Astrocyte (in vitro differentiated cells and primary cell): ENCODE results near the gene FAM53B. TPM values are rescaled to one million over a fixed set of nuclear protein-coding genes. Genes with fewer than 3 reads are reported as not detected.

Experiments
- DNase-seq: peaks from one replicate; pipeline ENCODE4 v3.0.0-alpha.2; 2010; ENCODE audit warnings: low read depth
- FAIRE-seq: peaks from 2 replicates; lab custom pipeline; 2011; peaks lifted over from hg19 to GRCh38; lab: Jason Lieb, UNC
- H2AFZ ChIP-seq: 2 replicates; pipeline ENCODE4 v1.6.0; 2012; ENCODE audit warnings: low read depth, low read length, inconsistent platforms
- H3K27ac ChIP-seq: 2 replicates; pipeline ENCODE4 v1.5.1; 2011; ENCODE audit warnings: low read depth, low read length, inconsistent platforms
- H3K27me3 ChIP-seq: 2 replicates; pipeline ENCODE4 v1.6.0; 2011; ENCODE audit warnings: low read length, inconsistent platforms; ENCODE audit not compliant: insufficient read depth
- H3K36me3 ChIP-seq: 2 replicates; pipeline ENCODE4 v1.5.1; 2011; ENCODE audit warnings: low read length, inconsistent platforms; ENCODE audit not compliant: insufficient read depth
- H3K4me1 ChIP-seq: 2 replicates; pipeline ENCODE4 v1.5.1; 2011; ENCODE audit warnings: low read length, inconsistent platforms; ENCODE audit not compliant: insufficient read depth
- H3K4me2 ChIP-seq: 2 replicates; pipeline ENCODE4 v1.6.0; 2012; ENCODE audit warnings: low read length, inconsistent platforms
- H3K4me3 ChIP-seq: 2 replicates; pipeline ENCODE4 v1.5.1; 2011; ENCODE audit warnings: low read depth, mild to moderate bottlenecking, low read length, inconsistent platforms; ENCODE audit not compliant: insufficient read depth
- H3K79me2 ChIP-seq: 2 replicates; pipeline ENCODE4 v1.6.0; 2012; ENCODE audit warnings: mild to moderate bottlenecking, low read length, inconsistent platforms; ENCODE audit not compliant: insufficient read depth
- H3K9ac ChIP-seq: 2 replicates; pipeline ENCODE4 v1.6.0; 2012; ENCODE audit warnings: mild to moderate bottlenecking, low read length, inconsistent platforms
- H3K9me3 ChIP-seq: 2 replicates; pipeline ENCODE4 v1.5.1; 2012; ENCODE audit warnings: low read depth, mild to moderate bottlenecking, low read length, inconsistent platforms; ENCODE audit not compliant: insufficient read depth
- H4K20me1 ChIP-seq: 2 replicates; pipeline ENCODE4 v1.6.0; 2012; ENCODE audit warnings: low read length, inconsistent platforms; ENCODE audit not compliant: insufficient read depth
- H3K27ac Mint-ChIP-seq: one replicate; pipeline ENCODE4 v1.8.0; 2021; ENCODE audit warnings: mild to moderate bottlenecking, mixed read lengths; ENCODE audit not compliant: unreplicated experiment
- H3K27me3 Mint-ChIP-seq: one replicate; pipeline ENCODE4 v1.8.0; 2021; ENCODE audit warnings: low read depth, mixed read lengths; ENCODE audit not compliant: unreplicated experiment
- H3K36me3 Mint-ChIP-seq: one replicate; pipeline ENCODE4 v1.8.0; 2021; ENCODE audit warnings: low read depth, mixed read lengths; ENCODE audit not compliant: unreplicated experiment
- H3K4me1 Mint-ChIP-seq: one replicate; pipeline ENCODE4 v1.8.0; 2021; ENCODE audit warnings: low read depth, mixed read lengths; ENCODE audit not compliant: unreplicated experiment
- H3K4me3 Mint-ChIP-seq: one replicate; pipeline ENCODE4 v1.8.0; 2021; ENCODE audit warnings: mild to moderate bottlenecking, moderate library complexity, mixed read lengths; ENCODE audit not compliant: unreplicated experiment
- H3K9me3 Mint-ChIP-seq: one replicate; pipeline ENCODE4 v1.8.0; 2021; ENCODE audit warnings: mild to moderate bottlenecking, mixed read lengths; ENCODE audit not compliant: unreplicated experiment
- CTCF ChIP-seq: IDR thresholded peaks from 2 replicates; pipeline ENCODE4 v1.5.1; 2011; ENCODE audit warnings: low read depth, mild to moderate bottlenecking, inconsistent platforms, low read length, moderate library complexity; ENCODE audit not compliant: insufficient read depth
- EZH2 ChIP-seq: IDR thresholded peaks from 2 replicates; pipeline ENCODE4 v1.6.1; 2012; ENCODE audit warnings: mild to moderate bottlenecking, low read length, inconsistent platforms; ENCODE audit not compliant: insufficient read depth
- total RNA-seq: library from RNA; stranded (reverse); gene quantifications from 2 replicates; pipeline ENCODE4 v1.2.1, GENCODE V29; 2021

Gene FAM53B
- total RNA-seq, 1 donor from 2014 or later, result 12.9 TPM

- H3K27me3 ChIP-seq, result no peaks in the 10 kb centered on the region
- H3K36me3 Mint-ChIP-seq, result peaks cover 26% of the 10 kb centered on the region
- no peak overlapping the region for H3K4me3 Mint-ChIP-seq
- H3K36me3 ChIP-seq, result no peaks in the 10 kb centered on the region
- DNase-seq (no peak), FAIRE-seq (no peak)
- no peak overlapping the region for H3K4me2 ChIP-seq
- H3K9ac ChIP-seq, result no peak overlapping the region
- H3K79me2 ChIP-seq, result peaks cover 12% of the 10 kb centered on the region
- no peak overlapping the region for H2AFZ ChIP-seq
- no peaks in the 10 kb centered on the region for H3K9me3 ChIP-seq
- H4K20me1 ChIP-seq, result peaks cover 72% of the 10 kb centered on the region
- peaks cover 14% of the 10 kb centered on the region for H3K4me1 Mint-ChIP-seq
- H3K4me3 ChIP-seq, result no peak overlapping the region
- peaks cover 14% of the 10 kb centered on the region for H3K4me1 ChIP-seq
- no peaks in the 10 kb centered on the region for H3K27me3 Mint-ChIP-seq
- no peak overlapping the region for H3K27ac Mint-ChIP-seq
- TF ChIP-seq CTCF (no peak), EZH2 (no peak)
- no peaks in the 10 kb centered on the region for H3K9me3 Mint-ChIP-seq
- no peak overlapping the region for H3K27ac ChIP-seq
These were observed 27.0 kb downstream of the FAM53B start for GRCh38 chr10:124717041-124717757.

- no peak overlapping the region for H2AFZ ChIP-seq
- H3K36me3 ChIP-seq, result no peaks in the 10 kb centered on the region
- H3K4me3 Mint-ChIP-seq, result no peak overlapping the region
- H3K9me3 ChIP-seq, result no peaks in the 10 kb centered on the region
- no peak for TF ChIP-seq CTCF
- TF ChIP-seq EZH2, result no peak
- DNase-seq (no peak), FAIRE-seq (no peak)
- no peaks in the 10 kb centered on the region for H3K9me3 Mint-ChIP-seq
- H3K27me3 ChIP-seq, result no peaks in the 10 kb centered on the region
- H3K9ac ChIP-seq, result no peak overlapping the region
- peaks cover 14% of the 10 kb centered on the region for H3K4me1 Mint-ChIP-seq
- H4K20me1 ChIP-seq, result peaks cover 73% of the 10 kb centered on the region
- H3K4me3 ChIP-seq, result no peak overlapping the region
- peaks cover 12% of the 10 kb centered on the region for H3K79me2 ChIP-seq
- no peak overlapping the region for H3K27ac ChIP-seq
- peaks cover 26% of the 10 kb centered on the region for H3K36me3 Mint-ChIP-seq
- peaks cover 14% of the 10 kb centered on the region for H3K4me1 ChIP-seq
- no peak overlapping the region for H3K4me2 ChIP-seq
- no peaks in the 10 kb centered on the region for H3K27me3 Mint-ChIP-seq
- H3K27ac Mint-ChIP-seq, result no peak overlapping the region
These were observed 27.8 kb downstream of the FAM53B start for GRCh38 chr10:124716369-124716768.

GRCh38 chr10:124715439-124715838, 28.7 kb downstream of the FAM53B start:
- H3K9me3 Mint-ChIP-seq, result no peaks in the 10 kb centered on the region
- no peak overlapping the region for H2AFZ ChIP-seq
- no peaks in the 10 kb centered on the region for H3K27me3 ChIP-seq
- H3K4me3 Mint-ChIP-seq, result no peak overlapping the region
- peaks cover 14% of the 10 kb centered on the region for H3K4me1 Mint-ChIP-seq
- TF ChIP-seq EZH2 (no peak), CTCF (no peak)
- H3K4me2 ChIP-seq, result no peak overlapping the region
- peaks cover 14% of the 10 kb centered on the region for H3K4me1 ChIP-seq
- H3K79me2 ChIP-seq, result peaks cover 16% of the 10 kb centered on the region
- H3K9me3 ChIP-seq, result no peaks in the 10 kb centered on the region
- no peak overlapping the region for H3K27ac Mint-ChIP-seq
- FAIRE-seq, result no peak
- H3K27ac ChIP-seq, result no peak overlapping the region
- H3K36me3 ChIP-seq, result no peaks in the 10 kb centered on the region
- peaks cover 24% of the 10 kb centered on the region for H3K36me3 Mint-ChIP-seq
- H4K20me1 ChIP-seq, result peaks cover 79% of the 10 kb centered on the region
- no peak overlapping the region for H3K9ac ChIP-seq
- H3K4me3 ChIP-seq, result no peak overlapping the region
- DNase-seq, result no peak
- H3K27me3 Mint-ChIP-seq, result peaks cover 2% of the 10 kb centered on the region
